GM19193 (cell line): ENCODE measurements around the gene MORN3.

Experiments used
- POLR2A ChIP-seq: IDR thresholded peaks from 4 replicates; pipeline ENCODE4 v1.6.1; 2011; ENCODE audit not compliant: insufficient read depth, insufficient read length; ENCODE audit errors: extremely low read depth

MORN3 gene

DNA sequence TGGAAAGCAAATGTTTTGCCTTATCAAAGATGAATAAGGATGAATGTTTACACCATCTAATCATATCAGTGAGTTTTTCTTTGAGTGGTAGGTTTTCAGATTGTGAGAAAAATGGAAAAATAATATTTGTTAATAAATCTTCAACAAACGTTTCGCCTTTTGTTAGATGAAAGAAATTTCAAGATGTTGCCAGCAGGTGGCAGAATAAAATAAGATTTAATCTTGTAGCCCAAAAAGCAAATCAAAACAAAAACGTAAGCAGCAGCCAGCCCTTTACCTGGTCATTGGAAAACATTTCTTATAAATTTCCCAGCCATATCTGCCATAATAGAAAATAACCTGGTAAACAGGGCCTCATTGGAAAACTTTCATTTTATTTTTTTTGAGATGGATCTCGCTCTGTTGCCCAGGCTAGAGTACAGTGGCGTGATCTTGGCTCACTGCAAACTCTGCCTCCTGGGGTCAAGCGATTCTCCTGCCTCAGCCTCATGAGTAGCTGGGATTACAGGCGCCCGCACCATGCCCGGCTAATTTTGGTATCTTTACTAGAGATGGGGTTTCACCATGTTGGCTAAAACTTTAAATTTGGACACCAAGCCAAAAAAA, 27.7 kb upstream of the MORN3 start:
- no peak for TF ChIP-seq POLR2A

DNA sequence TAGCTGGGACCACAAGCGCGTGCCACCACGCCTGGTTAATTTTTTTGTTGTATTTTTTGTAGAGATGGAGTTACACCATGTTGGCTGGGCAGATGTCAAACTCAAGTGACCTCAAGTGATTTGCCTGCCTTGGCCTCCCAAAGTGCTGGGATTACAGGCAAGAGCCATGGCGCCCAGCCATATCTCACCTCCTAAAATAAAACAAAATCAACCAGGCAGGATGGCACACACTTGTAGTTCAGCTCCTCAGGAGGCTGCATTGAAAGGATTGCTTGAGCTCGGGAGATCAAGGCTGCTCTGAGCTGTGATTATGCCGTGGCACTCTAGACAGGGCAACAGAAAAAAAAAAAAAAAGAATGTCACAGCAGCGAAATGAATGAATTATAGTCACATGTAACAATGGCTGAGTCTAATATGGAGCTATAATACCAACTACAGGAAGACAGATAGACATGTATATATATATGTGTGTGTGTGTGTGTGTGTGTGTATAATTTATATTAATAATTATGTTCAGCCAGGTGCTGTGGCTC, 23.8 kb upstream of the MORN3 start:
- no peak for TF ChIP-seq POLR2A

DNA sequence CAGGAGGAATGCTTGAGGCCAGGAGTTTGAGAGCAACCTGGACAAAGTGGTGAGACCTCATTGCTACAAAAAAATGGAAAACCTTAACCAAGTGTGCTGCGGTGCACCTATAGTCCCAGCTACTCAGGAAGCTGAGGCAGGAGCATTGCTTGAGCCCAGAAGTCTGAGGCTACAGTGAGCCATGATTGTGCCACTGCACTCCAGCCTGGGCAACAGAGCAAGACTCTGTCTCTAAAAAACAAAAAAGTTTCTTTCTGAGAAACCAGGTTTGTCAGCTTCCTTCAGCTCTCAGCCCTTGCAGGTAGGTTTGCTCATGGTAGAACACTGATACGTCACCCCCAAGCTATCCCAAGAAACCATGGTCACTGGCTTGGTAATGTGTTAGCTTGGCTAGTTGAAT, 20.0 kb upstream of the MORN3 start:
- TF ChIP-seq POLR2A: no peak

DNA sequence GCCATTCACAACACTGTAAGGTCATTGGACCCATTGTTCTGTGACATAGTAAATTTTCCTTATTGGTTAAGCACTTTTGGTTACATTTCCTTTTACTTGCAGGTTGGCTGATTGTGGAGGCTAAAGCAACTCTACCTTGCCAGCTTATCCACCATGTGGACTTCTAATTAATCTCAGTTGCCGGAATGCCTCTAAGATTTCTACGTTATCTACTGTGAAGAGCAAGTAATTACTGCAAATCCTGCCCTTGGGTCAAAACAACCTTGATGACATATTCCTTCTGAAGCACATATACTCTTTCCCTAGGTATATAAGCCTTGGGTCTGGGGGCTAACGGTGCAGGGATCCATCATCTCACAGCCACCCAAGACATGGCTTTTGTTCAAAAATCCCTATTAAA, 19.5 kb upstream of the MORN3 start:
- no peak for TF ChIP-seq POLR2A

DNA sequence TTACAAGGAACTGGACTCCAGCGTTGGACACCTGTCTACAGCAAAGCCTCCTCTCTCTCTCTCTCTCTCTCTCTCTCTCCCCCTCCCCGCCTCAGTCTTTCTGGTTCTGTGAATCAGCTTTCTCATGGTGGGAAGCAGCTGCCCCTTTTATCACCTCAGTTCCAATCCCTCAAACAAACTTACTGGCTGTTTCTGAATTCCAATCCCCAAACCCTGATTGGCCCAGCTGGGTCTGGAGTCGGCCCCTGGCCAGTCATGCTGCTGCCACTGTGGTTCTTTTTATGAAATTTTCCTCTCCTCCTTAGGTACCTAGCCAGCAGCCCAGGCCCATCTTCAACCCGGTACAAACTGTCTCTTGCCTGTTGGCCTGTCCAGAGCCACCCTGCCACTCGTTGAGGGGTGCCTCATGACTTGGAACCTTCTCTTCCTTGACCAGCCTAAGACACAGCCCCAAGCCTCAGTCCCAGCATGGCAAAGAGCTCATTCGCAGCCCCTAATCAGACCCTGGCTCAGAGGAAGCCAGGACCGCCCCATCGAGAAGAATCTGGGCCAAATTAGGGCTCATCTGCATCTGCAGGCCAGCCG, 9.4 kb upstream of the MORN3 start:
- TF ChIP-seq POLR2A: no peak

DNA sequence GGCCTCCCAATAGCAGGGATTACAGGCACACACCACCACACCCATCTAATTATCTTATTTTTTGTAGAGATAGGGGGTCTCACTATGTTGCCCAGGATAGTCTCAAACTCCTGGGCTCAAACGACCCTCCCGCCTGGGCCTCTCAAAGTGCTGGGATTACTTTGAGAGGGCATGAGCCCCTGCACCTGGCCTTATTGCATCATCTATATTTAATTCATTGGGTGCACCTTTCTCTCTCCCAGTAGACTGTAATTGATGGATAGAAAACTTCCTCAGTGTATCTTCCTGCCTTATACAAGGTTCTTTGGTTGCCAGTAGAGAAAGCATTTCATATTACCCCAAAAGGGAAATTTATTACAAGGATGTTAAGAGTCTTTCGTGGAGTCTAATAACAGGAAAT, 8.9 kb upstream of the MORN3 start:
- no peak for TF ChIP-seq POLR2A

DNA sequence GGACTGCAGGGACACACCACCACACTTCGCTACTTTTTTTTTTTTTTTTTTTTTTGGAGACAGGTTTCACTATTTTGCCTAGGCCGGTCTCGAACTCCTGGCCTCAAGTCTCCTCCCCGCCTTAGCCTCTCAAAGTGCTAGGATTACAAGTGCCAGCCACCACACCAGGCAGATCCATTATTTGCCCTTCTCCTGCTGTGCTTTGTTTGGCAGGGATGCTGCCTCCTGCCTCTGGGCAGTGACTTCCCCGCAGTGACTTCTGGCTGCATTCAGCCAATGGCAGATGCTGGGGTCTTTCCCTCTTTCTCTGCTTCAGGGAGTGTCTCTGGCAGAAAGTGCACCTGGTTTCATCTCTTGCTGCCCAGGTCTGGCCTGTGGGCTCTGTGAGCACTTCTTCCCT, 6.7 kb upstream of the MORN3 start:
- no peak for TF ChIP-seq POLR2A

DNA sequence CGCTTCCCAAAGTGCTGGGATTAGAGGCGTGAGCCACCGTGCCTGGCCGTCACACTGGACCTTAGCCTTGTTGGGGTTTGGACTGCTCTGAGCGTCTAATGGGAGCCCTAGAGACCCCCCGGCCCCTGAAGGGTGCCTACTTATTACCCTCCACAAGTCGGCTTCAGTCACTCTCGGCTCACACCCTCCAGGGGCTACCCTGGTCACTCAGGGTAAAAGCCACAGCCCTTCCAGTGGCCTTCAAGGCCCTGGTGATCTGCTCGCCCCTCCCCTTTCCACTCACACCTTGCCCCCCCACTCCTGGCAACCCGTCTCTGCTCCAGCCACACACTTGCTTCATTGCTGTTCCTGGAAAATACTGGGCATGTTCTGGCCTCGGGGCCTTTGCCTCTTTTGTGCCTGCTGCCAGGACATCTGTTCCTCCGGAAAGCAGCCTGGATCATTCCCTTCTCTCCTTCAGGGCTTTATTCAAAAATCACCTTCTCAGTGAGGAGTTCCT, 3.6 kb upstream of the MORN3 start:
- TF ChIP-seq POLR2A: peak; percentile 1

DNA sequence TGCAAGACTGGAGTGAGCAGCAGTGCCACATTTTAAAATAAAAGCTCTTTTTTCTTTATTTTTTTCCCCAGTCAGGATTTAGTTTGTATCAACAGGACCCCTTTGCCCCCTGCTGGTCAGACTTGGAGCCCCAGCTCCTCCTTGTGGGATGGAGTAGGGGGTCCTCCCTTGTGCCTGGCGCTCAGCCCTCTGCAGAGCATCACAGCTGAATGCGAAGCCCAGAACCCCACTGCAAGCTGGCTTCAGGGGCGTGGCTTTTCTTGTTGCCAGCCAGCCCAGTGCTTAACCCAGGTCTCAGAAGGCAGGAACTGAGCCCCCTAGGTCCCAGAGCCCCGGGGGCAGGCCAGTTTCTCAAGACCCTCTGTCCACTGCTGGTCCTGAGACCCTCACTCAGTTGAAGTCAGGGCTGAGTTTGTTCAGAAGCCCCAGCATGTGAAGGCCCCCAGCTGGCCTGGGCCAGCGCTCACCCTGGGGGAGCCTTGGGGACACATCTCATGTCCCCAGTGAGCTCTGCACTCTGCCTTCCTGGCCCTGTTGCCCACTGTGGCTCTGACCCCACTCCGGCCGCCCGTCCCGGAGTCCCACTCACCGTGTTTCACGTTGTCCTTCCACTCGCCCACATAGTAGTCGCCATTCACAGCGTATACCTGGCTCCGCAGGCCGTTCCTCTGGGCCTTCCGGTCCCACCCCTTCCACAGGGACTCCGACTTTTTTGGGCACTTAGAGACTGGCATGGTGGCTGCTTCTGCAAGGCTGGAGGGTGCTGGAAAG, 519 bp downstream of the MORN3 start:
- no peak for TF ChIP-seq POLR2A

DNA sequence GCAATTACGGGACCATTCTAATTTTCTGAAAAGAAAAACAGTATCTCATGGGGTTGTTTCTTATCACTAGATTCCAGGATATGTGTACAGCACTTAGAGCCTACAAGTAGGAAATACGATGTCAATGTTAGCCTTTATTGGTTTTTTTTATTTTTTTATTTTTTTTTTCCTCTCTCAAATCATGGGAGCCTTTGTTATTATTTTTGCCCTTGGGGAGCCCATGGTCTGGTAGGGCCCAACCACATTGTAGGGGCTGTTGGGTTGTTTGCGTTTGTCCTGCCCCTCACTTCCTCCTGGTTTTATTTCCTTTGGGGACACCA, 5.9 kb downstream of the MORN3 start:
- no peak for TF ChIP-seq POLR2A

DNA sequence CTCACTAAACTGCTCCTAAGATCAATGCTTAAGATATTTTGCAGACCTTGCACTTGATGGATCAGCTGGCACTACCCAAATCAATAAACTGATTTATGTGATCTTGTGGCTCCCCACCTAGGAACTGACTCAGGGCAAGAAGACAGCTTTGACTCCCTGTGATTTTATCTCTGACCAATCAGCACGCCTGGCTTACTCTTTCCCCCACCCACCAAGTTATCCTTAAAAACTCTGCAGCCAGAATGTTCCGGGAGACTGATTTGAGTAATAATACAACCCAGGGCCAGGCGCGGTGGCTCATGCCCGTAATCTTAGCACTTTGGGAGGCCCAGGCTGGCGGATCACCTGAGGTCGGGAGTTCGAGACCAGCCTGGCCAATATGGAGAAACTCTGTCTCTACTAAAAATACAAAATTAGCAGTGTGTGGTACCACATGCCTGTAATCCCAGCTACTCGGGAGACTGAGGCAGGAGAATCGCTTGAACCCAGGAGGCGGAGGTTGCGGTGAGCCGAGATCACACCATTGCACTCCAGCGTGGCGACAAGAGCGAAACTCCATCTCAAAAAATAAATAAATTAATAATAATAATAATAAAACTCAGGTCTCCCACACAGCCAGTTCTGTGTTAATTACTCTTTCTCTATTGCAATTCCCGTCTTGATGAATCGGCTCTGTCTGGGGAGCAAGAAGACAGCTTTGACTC, 12.0 kb downstream of the MORN3 start:
- TF ChIP-seq POLR2A: no peak

DNA sequence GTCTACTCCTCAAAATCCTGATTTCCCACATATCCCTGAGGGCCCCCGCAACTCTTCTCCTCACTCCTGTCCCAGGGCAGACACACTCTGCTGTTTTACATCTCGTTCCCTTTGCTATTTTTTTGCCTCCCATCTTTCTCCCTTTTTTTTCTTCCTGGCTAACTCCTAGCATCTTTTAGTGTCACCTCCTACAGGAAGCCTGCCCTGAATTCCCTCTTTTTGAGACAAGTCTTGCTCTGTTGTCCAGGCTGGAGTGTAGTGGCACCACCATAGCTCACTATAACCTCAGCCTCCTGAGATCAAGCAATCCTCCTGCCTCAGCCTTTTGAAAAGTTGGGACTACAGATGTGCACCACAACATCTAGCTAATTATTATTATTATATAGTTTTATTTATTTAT, 13.3 kb downstream of the MORN3 start:
- no peak for TF ChIP-seq POLR2A

DNA sequence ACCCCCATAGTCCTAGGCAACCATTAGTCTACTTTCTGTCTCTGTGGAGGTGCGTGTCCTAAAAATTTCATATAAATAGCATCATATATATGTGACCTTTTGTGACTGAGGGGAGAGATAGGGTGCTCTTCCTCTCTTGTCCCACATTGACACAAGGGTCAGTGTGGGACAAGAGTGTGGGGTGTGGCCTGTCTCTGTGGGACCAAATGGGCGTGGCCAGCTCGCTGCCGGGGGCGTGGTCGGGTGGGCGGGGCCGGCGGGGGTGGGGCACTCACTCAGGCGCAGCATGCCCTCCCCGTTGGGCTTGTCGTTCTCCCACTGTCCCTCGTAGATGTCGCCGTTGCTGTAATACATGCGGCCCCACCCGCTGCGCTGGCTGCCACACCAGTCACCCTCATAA, 15.5 kb downstream of the MORN3 start:
- no peak for TF ChIP-seq POLR2A

DNA sequence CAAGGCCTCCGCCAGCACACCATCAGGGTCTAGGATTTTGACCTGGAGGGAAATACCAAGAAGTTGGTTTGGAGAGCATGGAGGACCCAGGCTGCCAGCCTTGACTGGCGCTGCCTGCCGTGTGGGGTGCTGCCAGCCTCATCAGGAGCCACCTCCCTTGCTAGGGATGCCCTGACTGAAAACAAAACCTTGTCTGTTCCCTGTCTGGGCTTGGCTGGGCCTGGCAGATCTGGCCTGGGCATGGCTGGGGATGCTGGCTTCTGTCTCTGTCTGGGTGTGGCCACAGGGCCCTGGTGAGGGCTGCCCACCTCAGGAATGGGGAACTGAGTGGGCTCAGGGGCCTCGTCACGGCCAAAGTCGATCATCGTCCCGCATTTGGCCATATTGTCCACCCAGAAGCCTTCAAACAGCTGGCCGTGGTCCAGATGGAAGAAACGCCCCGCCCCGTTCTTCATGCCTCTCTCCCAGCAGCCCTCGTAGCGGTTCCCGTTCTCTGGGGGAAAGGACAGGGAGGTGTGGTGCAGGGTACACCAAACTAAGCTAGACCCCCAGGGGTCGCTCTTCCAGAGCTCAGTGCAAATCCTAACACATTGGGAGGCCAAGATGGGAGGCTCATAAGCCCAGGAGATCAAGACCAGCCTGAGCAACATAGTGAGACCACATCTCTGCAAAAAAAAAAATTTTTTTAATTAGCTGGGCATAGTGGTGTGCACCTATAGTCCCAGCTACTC, 16.5 kb downstream of the MORN3 start:
- no peak for TF ChIP-seq POLR2A

DNA sequence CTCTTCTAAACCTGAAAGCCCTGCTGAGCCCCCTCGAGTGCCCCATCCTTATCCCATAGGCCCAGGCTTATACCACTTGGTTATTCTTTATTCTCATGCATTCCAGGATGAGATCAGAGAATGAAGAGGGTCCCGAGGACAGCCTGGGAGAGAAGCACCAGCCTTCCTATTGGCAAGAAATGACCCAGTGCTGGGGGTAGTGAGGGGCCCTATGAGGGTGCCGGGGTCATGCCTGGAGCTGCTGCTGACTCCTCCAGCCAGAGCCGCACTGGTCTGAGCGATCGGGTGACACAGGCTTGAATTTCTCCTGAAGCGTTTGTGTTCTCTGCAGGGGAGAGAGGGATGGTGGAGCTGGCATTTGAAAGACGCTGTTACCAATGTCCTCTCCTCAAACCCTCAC, 18.1 kb downstream of the MORN3 start:
- no peak for TF ChIP-seq POLR2A
